HG03469 (cell line): ENCODE data around the gene UBASH3B.
"Not testable (repeated sequence)": the region's sequence is repeated elsewhere in the genome, so short reads cannot be mapped to it uniquely, and the experiment has no call there.

Experiments
- ATAC-seq: cut with Tn5 transposase; IDR thresholded peaks from one replicate; pipeline ENCODE4 v1.9.1; 2021; ENCODE audit warnings: mild to moderate bottlenecking, moderate library complexity, moderate number of reproducible peaks; ENCODE audit not compliant: unreplicated experiment

UBASH3B gene

GRCh38 chr11:122843281-122844141, 188.0 kb downstream of the UBASH3B start:
- ATAC-seq = peak; percentile 67

- ATAC-seq = no peak
These were observed 191.9 kb downstream of the UBASH3B start for GRCh38 chr11:122847466-122847865.

GRCh38 chr11:122848186-122848585, 192.7 kb downstream of the UBASH3B start:
- ATAC-seq = no peak

GRCh38 chr11:122850076-122850631, 194.6 kb downstream of the UBASH3B start:
- no peak for ATAC-seq

GRCh38 chr11:122851366-122851966, 195.9 kb downstream of the UBASH3B start:
- ATAC-seq = peak; percentile 51

- no peak for ATAC-seq
These were observed 196.7 kb downstream of the UBASH3B start for GRCh38 chr11:122852074-122852795.

- ATAC-seq = no peak
These were observed 197.3 kb downstream of the UBASH3B start for GRCh38 chr11:122852796-122853160.

- ATAC-seq = no peak
These were observed 197.7 kb downstream of the UBASH3B start for GRCh38 chr11:122853261-122853660.

GRCh38 chr11:122853971-122854446, 198.5 kb downstream of the UBASH3B start:
- no peak for ATAC-seq

GRCh38 chr11:122861631-122862030, 206.1 kb downstream of the UBASH3B start:
- no peak for ATAC-seq

- no peak for ATAC-seq
These were observed 206.6 kb downstream of the UBASH3B start for GRCh38 chr11:122862091-122862490.

- ATAC-seq = not testable (repeated sequence)
These were observed 207.6 kb downstream of the UBASH3B start for GRCh38 chr11:122863154-122863553.

- no peak for ATAC-seq
These were observed 208.3 kb downstream of the UBASH3B start for GRCh38 chr11:122863704-122864326.
